Peyer's patch (tissue), 4 donors: ENCODE results near the gene CYTH2. TPM values are rescaled to one million over a fixed set of nuclear protein-coding genes. Genes with fewer than 3 reads are reported as not detected.

Experiments
- DNase-seq, 3 donors: peaks; one replicate each; pipeline ENCODE4 v3.0.0-alpha.2; 2017 to 2019
- H3K27ac ChIP-seq, 4 donors: fragments of 200-600 bp; sonication (generic); one replicate each; pipeline ENCODE4 v1.5.1; 2016 to 2019
- H3K27me3 ChIP-seq, 2 donors: fragments of 200-600 bp; sonication (generic); one replicate each; pipeline ENCODE4 v1.5.1; 2019
- H3K36me3 ChIP-seq, 3 donors: fragments of 200-600 bp; sonication (generic); one replicate each; pipeline ENCODE4 v1.5.1; 2016 to 2019
- H3K4me1 ChIP-seq, 4 donors: fragments of 200-600 bp; sonication (generic); one replicate each; pipeline ENCODE4 v1.5.1; 2016 to 2019
- H3K4me3 ChIP-seq, 4 donors: fragments of 200-600 bp; sonication (generic); 1 replicate in 3 of 4; 2 replicates in 1 of 4; pipeline ENCODE4 v1.5.1; 2016 to 2019; ENCODE audit warnings: mild to moderate bottlenecking in 1 of 4
- H3K9me3 ChIP-seq, 4 donors: fragments of 200-600 bp; sonication (generic); one replicate each; pipeline ENCODE4 v1.5.1; 2016 to 2019; ENCODE audit warnings: mild to moderate bottlenecking in 1 of 4
- CTCF ChIP-seq, 6 experiments: fragments of 450-650 bp in 4 of 6; fragments of 200-600 bp in 2 of 6; sonication (generic) in 1 of 6; IDR thresholded peaks; one replicate each; pipeline ENCODE4 v1.5.1; 2017 to 2019; ENCODE audit warnings: antibody characterized with exemption in 6 of 6, mild to moderate bottlenecking in 3 of 6, moderate library complexity in 1 of 6
- POLR2A ChIP-seq, 2 donors: fragments of 450-650 bp; IDR thresholded peaks; one replicate each; pipeline ENCODE4 v1.5.1; 2017; ENCODE audit warnings: antibody characterized with exemption in 2 of 2, mild to moderate bottlenecking in 2 of 2, moderate library complexity in 2 of 2
- total RNA-seq, 4 donors: library from RNA; depleted of rRNA; stranded (reverse); fragments of >200 nt; gene quantifications; one replicate each; pipeline ENCODE4 v1.1.0, GENCODE V29; 2016

CYTH2 gene
- total RNA-seq, 4 donors from 2014 or later, result 64.5 to 160 (median 76.9) TPM

DNA sequence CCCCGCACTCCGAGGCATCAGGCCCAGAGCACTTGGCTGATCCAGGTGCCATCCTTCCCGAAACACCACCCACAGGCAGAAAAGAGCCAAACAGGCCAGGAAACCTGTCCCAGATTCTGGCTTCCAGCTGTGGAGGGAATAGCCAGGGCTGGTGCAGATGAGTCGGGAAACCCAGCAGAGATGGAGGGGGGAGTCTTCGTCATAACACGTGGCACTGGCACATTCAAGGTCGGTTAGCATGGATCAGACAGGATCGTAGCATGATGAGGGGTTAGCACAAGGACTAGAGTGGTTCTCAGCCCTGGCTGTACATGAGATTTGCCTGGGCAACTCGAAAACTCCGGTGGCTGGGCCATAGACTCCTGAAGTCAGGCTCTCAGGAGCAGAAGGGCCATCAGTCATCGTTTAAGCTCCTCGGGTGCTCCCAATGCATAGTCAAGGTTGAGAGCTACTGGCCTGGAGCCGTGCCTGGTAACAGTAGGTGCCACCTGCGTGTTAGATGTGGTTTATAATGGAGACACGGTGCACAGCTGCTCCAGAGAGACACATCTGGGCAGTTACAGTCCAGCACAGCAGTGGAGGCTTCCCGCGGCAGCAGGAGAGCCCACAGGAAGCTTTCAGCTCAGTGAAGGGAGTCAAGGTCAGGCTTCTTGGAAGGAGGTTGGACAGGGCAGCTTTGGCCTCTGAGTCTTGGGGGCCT is 6.3 kb downstream of the CYTH2 start:
- H3K9me3 ChIP-seq, result no peaks in the 10 kb centered on the region
- peaks cover 0 to 91% (median 0%) of the 10 kb centered on the region in 3 donors for H3K36me3 ChIP-seq
- no peak for DNase-seq
- TF ChIP-seq POLR2A (IDR thresholded peaks at IDR 0.05) (no peak), CTCF (IDR thresholded peaks at IDR 0.05) (no peak)
- peaks cover 0 to 10% (median 2%) of the 10 kb centered on the region in 4 donors for H3K4me1 ChIP-seq
- no peaks in the 10 kb centered on the region for H3K27me3 ChIP-seq
- no peak overlapping the region for H3K4me3 ChIP-seq
- no peak overlapping the region for H3K27ac ChIP-seq

GRCh38 chr19:48476176-48476575 is 7.0 kb downstream of the CYTH2 start:
- Histone ChIP-seq H3K4me3 (no peak overlapping the region), H3K36me3 (peaks cover 0 to 85% (median 0%) of the 10 kb centered on the region in 3 donors), H3K9me3 (no peaks in the 10 kb centered on the region), H3K4me1 (peaks cover 0 to 13% (median 2%) of the 10 kb centered on the region in 4 donors), H3K27me3 (no peaks in the 10 kb centered on the region), H3K27ac (no peak overlapping the region)
- no peak for TF ChIP-seq POLR2A (IDR thresholded peaks at IDR 0.05)
- no peak for TF ChIP-seq CTCF (IDR thresholded peaks at IDR 0.05)
- DNase-seq, result no peak

- Histone ChIP-seq H3K27me3 (no peaks in the 10 kb centered on the region), H3K4me1 (peaks cover 0 to 15% (median 3%) of the 10 kb centered on the region in 4 donors), H3K27ac (no peak overlapping the region), H3K4me3 (no peak overlapping the region), H3K36me3 (peaks cover 0 to 75% (median 0%) of the 10 kb centered on the region in 3 donors), H3K9me3 (no peaks in the 10 kb centered on the region)
- TF ChIP-seq POLR2A (IDR thresholded peaks at IDR 0.05), result no peak
- no peak for TF ChIP-seq CTCF (IDR thresholded peaks at IDR 0.05)
- DNase-seq, result no peak
Measured at GRCh38 chr19:48477067-48477685, 8.0 kb downstream of the CYTH2 start.

DNA sequence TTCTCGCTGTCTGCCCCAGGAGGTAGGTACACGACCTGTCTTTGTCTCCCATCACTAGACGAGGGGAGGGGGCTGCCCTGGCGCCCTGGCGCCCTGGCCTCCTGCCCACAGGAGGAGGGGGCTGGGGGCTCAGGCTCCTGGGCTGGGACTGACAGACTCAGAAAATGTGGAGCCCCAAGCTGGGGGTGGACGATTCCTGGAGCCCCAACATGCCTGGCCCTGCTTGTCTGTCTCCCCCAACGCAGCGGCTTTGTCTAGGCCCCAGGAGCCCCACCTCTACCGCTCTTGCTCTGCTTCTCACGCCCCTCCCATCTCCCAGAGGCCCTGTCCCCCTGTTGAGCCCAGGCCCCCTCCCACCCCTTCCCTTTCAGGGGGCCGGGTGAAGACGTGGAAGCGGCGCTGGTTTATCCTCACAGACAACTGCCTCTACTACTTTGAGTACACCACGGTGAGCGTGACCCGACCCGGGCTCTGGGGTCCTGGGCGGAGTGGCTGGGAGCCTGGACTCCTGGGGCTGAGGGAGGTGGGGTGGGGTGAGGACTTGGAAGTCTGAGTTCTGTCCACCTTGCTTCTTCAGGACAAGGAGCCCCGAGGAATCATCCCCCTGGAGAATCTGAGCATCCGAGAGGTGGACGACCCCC is 8.6 kb downstream of the CYTH2 start:
- H3K36me3 ChIP-seq, result peaks cover 0 to 68% (median 0%) of the 10 kb centered on the region in 3 donors
- DNase-seq, result no peak
- no peak overlapping the region for H3K27ac ChIP-seq
- no peak for TF ChIP-seq CTCF (IDR thresholded peaks at IDR 0.05)
- no peak for TF ChIP-seq POLR2A (IDR thresholded peaks at IDR 0.05)
- peaks cover 0 to 15% (median 3%) of the 10 kb centered on the region in 4 donors for H3K4me1 ChIP-seq
- no peaks in the 10 kb centered on the region for H3K9me3 ChIP-seq
- no peaks in the 10 kb centered on the region for H3K27me3 ChIP-seq
- H3K4me3 ChIP-seq, result no peak overlapping the region

DNA sequence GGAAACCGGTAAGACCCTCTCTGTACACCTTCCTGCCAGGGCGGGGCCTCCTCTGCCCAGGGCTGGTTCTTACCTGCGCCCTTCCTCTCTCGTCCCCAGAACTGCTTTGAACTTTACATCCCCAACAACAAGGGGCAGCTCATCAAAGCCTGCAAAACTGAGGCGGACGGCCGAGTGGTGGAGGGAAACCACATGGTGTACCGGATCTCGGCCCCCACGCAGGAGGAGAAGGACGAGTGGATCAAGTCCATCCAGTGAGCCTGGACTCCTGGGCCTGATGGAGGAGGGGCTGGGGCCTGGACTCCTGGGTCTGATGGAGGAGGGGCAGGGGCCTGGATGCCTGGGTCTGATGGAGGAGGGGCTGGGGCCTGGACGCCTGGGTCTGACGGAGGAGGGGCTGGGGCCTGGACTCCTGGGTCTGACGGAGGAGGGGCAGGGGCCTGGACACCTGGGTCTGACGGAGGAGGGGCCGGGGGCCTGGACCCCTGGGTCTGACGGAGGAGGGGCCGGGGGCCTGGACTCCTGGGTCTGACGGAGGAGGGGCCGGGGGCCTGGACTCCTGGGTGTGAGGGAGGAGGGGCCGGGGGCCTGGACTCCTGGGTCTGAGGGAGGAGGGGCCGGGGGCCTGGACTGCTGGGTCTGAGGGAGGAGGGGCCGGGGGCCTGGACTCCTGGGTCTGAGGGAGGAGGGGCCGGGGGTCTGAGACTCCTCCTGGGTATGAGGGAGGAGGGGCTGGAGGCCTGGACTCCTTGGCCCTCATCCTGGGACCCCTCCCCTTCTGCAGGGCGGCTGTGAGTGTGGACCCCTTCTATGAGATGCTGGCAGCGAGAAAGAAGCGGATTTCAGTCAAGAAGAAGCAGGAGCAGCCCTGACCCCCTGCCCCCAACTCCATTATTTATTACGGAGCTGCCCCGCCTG is 9.4 kb downstream of the CYTH2 start:
- H3K27me3 ChIP-seq, result no peaks in the 10 kb centered on the region
- peaks cover 0 to 15% (median 3%) of the 10 kb centered on the region in 4 donors for H3K4me1 ChIP-seq
- H3K4me3 ChIP-seq, result no peak overlapping the region
- DNase-seq, result no peak
- no peak overlapping the region for H3K27ac ChIP-seq
- no peaks in the 10 kb centered on the region for H3K9me3 ChIP-seq
- H3K36me3 ChIP-seq, result peaks cover 0 to 60% (median 0%) of the 10 kb centered on the region in 3 donors
- TF ChIP-seq CTCF (IDR thresholded peaks at IDR 0.05), result no peak
- no peak for TF ChIP-seq POLR2A (IDR thresholded peaks at IDR 0.05)
